NCI-H1048 (cell line): ENCODE data around the gene PPM1H.
"Not testable (repeated sequence)": the region's sequence is repeated elsewhere in the genome, so short reads cannot be mapped to it uniquely, and the experiment has no call there.

Experiments
- DNase-seq: peaks from one replicate; lab custom pipeline; 2025; lab: John Stamatoyannopoulos, UW

PPM1H gene

DNA sequence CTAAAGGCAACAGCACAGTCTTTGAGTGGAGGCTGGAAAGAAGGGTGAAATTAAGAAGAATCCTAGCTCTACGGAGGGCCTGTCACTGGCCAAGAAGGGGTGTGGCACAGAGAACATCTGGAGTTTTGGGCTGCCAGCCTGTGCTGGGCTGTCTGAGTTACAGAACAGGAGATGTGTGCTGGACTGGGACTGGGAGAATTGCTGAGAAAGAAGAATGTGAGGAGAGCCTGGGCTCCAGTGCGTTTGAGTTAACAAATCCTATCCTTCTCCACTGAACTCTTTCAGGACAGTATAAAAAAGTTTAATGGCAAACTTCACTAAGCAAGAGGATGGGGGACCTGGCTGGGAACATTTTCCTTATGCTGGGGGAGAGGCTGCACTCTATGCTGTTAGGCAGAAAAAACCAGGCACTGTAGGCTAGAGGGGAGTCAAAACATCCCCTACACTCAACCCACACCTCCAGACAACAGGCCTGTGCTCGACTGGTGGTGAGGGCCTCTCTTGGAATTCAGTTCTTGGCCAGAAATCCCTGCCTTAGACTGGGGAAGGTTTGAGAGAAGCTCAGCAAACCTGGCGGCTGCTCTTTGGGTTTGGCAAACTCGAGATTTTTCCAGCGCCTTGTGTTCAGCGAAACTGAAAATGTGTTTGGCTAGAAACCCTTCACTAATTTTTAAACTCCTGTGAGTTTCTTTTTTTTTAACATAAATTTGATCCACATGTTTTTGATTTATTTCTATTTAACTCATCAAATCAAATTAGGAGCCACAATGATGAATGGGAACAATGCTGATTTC is 251.0 kb downstream of the PPM1H start:
- DNase-seq, result no peak

DNA sequence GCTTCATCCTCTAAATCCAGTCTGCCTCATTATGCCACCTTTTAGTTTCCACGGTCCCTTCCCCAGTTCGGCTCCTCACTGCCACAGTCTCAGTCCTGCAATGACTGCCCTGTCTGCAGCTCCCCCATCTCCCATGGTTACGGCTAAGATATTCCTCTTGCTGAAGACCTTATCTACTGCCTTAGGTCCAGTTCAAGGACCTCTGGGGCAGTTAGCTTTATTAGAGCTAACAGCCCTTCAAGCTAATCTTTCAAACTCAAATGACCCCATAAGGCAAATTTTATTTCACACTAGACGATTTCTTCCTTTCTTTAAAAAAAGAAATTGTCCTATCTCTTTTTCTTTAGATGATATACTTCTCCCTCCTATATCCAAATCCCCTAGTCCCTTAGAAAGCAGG is 253.6 kb downstream of the PPM1H start:
- DNase-seq, result no peak

DNA sequence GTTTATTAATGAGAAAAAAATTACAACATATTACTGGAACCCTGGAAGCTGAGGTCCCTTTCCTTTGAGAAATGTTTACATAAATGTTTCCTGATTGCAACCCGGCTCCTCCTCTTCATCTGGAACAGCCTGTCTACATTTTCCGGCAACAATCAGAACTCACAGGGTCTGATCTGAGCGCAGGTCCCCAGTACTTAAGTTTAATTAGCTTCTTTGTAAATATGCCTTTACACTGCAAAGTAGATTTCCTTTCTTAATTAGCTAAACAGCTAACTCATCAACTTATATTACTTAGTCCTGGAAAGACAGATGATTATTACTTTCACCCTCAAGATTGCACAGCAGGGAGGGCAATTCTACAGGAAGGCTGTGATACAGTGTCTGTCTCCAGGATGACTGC is 255.3 kb downstream of the PPM1H start:
- no peak for DNase-seq

DNA sequence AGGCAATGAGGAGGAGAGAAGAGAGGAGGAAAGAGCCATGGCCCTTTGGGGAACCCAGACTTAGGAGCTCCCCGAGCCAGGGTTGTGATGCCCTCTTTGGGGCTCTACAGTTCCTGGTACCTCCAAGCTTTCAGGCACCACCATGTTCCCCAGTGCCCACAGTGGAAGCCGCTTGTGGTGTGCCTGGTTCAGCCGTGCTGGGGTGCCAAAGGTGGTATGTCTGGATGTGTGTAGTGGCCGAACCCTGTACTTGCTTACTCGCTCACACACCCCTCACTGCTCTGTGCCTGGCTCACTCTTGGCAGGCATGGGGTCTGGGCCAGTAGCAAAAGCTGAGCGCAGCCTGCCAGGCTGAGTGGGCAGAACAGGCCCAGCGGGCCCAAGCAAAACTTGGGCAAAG is 257.6 kb downstream of the PPM1H start:
- no peak for DNase-seq

DNA sequence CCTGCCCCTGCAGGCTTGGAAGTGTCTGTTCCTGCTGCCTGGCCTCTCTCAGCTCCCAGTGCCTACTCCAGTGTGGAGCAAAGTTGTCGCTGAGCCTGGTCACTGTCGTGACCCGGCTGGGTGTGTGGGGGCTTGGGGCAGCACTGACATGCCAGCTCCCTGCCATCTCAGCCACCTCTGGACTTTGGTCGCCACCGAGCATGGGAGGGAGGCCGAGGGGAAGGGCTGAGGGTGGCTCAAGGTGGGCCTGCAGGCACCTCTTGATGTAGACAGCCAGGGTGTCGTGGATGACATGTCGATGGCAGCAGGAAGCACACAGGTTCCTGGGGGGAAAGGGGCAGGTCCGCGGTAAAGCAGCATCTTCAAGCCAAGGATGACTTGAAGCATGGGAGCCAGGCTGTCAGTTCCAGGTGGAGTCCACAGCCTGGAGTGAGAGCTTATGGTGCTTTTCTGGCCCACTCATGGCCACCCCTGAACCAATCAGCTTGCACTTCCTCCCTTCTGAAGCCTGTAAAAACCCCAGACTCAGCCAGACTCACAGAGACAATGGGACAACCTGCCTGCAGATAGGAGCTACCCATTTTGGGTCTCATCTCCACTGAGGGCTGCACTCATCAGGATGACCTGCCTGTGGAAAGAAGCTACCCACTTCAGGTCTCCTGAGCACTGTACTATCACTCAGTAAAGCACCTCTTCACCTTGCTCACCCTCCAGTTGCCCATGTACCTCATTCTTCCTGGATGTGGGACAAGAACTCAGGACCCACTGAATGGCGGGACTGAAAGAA is 258.2 kb downstream of the PPM1H start:
- no peak for DNase-seq

DNA sequence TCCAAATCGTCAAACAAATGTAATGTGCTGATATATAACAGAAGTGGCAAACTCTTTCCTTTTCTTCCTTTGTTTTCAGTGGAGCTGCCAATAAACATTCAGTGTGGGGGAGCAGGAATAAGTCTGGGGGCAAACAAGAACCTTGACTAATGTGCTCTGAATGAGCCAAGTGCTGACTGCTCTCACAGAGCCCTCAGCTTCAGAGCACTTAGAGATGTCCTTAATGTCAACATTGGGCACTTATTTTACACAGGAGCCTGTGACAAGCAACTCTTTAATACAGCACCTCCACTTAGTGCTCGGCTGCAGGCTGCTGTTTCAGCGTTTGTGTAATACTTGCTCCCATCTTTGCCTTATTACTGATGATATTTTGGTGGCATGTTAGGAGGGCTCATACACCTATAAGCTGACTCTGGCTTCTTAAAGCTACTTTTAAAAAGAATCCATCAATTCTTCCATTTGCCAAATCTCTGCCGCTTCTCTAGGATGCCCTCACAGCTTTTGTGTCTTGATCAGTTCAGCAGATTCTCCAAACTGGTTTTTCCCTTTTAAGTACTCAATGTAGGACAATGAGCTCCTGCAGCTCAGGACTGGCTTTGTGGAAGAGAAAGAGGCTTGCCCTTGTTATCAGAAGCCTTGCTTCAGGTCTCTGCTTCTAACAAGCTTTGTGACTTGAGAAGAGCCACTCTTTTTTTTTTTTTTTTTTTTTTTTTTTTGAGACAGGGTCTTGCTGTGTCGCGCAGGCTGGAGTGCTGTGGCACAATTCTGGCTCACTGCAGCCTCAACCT is 261.7 kb downstream of the PPM1H start:
- no peak for DNase-seq

DNA sequence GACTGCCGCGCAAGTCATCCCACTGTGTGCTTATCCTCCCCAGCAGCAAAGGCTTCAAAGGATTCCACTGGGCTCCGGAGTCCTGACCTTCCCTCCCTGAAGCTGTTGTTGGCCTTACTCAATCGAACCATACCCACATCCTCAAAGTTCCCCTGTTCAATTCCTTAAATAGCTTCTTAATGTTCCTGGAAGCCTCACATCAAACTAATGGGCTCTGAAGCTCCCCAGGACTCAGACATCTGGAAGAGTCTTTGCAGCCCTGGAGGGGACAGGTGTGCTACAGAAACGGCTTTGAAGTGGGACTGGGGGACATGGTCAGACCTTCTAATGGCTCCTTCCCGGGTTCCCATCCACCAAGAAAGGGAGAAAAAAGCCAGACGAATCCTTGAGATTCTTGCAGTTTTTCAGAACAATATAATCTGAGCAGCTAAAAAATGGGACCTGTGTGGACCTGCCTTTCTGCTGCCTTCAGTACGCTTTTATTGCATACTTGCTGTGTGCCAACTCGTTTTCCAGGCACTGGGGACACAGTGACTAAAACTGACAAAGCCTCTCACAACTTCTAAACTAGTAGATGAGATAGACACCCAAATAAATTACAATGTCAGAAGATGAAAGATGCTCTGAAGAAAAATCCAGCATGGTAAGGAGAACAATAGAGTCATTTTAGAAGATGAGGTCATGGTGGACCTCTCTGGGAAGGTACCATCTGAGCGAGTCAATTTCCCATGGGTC is 263.8 kb downstream of the PPM1H start:
- no peak for DNase-seq

DNA sequence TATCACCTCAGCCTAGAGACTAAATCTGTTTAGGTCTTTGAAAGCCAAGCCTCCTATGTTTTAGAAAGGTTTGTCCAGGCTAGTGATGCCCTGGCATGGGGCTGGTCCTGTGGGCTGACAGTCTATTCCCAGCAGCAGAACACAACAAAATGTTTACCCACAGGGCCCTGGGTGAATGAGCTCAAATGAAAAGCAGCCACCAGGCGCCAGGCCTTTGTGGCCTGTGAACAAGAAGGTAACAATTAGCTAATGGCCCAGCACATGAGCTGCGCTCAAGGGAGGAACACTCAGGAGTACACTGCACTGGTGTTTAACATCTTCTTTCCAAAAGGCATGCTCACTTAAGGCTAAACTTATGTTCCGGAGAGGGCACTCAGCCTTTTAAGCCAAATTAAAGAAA is 266.2 kb downstream of the PPM1H start:
- DNase-seq, result no peak

DNA sequence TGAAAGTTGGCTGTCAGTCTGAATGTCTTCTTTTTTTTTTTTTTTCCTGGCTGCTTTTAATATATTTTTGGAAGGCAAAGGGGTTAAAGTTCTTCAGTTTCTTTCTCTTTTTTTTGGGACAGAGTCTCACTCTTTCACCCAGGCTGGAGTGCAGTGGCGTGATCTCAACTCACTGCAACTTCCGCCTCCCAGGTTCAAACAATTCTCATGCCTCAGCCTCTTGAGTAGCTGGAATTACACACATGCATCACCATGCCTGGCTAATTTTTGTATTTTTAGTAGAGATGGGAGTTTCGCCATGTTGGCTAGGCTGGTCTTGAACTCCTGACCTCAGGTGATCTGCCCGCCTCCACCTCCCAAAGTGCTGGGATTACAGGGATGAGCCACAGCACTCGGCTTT is 270.0 kb downstream of the PPM1H start:
- not testable (repeated sequence) for DNase-seq

DNA sequence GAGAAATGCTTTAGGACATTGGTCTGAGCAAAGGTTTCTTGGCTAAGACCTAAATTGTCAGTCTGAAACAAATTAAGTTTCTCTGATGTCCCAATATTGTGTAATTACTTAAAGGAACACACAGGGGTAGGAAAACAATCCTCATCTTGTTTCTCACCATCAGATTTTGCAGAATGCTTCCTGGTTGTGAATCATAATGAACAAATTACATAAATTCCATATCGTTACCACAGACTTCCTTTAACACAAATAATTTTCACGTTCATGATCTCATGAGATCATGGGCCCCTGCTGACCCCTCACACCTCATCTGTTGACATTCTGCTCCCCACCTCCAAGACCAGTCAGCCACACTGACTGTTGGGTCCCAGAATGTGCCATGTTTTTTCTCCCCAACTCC is 274.2 kb downstream of the PPM1H start:
- DNase-seq, result no peak

DNA sequence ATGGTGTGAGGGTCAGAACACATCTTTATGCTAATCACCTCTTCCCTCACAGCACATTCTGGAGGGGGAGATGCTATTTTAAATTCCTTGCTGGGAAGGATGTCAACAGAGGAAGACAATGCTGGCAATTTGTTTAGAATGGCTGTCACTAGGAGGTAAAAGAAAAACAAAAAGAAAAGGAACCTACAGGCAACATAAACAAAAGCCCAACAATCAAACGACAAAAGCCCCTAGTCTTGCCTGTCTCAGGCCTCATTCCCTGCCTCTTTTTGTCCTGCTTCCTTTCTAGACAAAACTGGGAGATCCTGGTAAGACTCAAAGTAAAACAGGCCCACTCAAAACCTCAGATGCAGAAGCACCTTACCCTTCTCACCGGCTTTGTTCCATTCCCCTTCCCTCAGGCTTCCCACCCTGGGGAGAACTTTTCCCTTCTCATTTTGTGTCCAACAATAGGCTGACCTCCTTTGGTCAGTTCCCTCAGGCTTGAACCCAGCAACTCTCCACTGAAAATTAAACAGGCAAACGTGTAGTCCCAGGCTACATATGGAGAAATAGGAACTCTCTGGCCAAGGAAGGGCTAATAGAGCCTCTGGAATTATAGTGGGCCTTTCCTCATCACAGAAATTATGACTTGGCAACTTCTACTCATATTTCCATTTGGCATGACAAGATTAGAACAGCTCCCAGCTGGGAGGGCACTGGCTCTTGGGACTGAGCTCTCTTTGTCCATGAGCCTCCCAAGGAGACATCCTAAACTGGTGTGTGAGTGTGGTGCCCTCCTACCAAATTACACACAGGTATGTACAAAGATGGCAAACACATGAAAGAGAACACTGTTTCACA is 275.3 kb downstream of the PPM1H start:
- DNase-seq, result no peak

DNA sequence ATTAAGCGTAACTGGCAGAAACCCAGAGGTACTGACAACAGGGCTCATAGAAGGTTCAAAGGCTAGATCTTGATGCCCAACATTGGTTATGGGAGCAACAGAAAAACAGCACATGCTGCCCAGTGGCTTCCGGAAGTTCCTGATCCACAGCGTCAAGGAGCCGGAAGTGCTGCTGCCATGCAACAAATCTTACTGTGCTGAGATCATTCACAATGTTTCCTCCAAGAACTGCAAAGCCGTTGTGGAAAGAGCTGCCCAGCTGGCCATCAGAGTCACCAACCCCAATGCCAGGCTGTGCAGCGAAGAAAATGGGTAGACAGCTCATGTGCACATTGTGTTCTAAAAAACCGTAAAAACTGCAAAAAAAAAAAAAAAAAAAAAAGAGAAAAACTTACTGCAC is 276.0 kb downstream of the PPM1H start:
- DNase-seq, result no peak

DNA sequence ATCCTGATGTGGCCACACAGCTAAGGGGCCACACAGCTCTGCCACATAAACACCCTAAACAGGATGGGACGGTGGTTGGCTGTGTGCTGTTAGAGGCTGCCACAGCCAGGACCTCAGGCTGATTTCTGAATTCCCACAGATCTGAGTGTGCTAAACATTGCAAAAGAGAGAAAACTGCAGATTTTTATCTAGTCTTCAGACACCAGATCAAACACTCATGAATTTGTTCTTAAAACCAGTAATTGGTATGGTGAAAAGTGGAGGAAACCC is 277.7 kb downstream of the PPM1H start:
- DNase-seq, result no peak

DNA sequence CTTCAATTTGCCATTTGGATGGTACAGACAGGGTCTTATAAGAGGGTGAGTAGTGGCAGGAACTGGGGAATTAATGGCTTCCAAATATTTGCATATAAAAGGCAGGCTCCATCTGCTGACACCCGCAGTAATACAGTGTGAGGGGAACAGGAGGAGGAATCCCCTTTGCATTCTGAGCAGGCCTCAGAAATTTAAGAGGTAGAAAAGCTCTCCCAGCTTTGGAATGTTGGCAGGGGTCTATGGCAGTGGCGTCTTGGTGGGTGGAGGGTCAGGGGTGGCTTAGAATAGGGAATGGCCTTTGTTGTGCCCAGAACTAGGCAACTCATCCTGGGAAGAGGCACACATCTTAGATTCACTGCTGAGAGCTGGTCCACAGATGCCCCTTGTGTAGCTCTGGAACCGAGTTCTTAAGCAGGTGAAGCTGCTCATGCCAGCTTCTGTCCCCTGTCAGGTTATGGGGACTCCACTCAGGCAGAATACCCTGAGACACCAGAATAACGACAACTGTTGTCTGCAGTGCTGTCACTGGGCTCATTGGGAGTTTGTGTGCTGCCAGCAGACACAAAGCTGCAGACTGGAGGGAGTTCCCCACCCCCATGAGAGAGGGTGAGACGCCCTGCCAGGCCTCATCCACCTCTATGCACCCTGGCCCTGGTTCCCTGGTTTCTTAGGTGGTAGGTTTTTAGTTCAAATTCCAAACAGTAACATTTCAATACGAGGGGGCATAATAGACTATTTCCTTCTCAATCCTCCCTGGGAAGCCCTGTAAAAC is 278.2 kb downstream of the PPM1H start:
- DNase-seq, result no peak

DNA sequence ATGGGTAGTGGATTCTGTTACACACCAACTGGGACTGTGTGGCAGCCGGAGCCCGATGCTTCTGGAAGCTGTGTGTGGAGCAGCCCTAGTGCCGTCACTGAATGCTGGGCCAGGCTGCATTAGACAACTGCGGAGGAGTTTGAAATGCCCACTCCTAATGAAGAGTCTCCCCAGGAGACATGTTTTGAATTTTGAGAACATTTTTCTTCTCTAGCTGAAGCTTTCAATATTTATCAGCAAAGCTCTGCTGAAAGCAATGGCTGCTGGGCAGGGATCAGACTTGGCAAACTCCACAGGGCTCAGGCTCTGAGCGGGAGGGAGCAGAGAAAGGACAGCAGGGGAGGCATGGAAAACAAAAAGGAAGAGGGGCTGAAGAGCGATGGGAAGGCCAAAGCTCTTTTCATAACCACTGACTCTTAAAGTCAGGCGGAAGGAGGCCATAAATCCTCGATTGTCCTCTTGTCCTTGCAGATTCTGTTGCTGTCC is 279.2 kb downstream of the PPM1H start:
- DNase-seq, result no peak

DNA sequence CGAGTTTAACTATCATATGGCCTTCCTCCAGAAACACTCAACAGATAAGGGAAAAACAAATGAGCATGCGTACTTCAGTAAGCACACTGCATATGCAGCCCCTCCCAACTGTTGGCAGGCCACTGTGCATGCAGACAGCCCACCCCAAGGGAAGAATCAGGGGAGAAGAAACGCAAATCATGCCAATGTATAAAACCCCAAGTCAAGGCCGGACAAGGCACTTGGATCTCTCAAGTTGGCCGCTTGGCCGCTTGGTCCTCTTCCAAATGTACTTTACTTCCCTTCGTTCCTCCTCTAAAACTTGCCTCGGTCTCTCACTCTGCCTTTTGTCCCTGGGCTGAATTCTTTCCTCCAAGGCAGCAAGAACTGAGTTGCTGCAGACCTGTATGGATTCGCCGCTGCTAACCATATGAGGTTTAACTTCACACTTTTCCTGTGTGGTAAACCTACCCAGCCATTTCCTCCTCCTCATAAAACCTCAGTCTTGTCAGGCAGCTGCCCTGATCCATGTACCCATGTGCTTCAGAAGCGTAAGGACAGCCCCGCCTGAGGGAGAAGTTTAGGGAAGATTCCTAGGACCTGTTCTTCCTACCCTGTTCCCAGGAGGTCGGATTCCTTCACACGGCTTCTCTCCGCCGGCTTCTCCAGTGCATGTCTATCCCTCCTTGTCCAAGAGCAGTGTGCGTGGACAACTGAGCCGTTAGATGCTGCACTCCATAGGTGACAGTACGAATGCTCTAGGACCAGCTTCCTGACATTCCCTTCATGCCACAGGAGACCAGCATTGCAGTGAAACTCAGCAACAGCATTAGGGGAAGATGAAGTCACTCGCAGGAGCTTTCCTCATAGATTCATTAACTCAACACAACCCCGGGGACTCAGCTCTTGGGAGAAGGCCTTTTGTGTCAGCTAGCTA is 280.4 kb downstream of the PPM1H start:
- DNase-seq, result no peak

DNA sequence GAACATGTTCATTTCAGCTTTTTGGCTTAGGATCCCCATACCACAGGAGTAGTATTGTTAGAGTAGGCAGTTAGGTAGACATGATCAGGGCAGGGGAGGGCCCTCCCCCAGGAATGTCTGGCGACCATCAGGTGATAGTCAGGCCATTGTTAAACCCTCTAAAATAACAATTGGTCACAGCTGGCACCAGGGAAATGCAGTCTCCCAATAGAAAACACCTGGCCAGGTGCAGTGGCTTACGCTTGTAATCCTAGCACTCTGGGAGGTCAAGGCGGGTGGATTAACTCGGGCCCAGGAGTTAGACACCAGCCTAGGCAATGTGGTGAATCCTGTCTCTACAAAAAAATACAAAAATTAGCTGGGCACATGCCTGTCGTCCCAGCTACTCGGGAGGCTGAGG is 281.2 kb downstream of the PPM1H start:
- DNase-seq, result no peak

DNA sequence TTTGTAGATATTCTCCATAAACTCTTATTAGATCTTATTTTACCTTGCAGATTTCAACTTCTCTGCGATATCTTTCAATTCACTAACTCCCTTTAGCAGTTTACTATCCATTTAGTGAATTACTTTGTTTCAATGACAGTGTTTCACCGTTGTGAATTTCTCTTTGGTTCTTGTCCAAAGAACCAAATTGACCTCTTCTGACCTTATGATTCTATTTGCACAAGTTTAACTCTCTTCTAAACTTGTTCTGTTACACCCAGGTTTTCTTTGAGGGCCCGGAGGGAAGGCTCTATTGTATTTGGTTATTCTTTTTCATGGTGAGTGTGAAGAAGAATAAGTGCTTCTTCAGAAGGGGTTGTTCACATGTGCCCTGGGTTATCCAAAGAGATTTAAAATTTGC is 281.6 kb downstream of the PPM1H start:
- DNase-seq, result no peak

DNA sequence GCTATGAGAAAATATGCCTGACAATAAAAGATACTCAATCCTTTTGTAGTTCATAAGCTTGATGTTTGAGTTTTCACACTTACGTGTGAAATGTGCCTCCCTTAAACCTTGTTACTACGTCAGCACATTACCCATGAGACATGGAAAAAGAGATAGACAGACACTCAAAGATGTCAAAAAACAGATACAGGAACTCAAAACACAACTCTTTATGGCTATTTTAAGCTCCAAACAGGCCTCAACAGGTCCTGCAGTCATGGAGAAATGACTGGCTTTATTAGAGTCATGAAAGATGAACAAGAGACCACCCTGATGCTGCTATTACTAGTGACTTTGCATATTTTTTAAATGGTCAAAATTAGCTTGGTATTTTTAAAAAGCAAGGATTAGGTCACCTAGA is 283.8 kb downstream of the PPM1H start:
- no peak for DNase-seq
